ENCODE data around the gene HSD17B4.
"Not testable (repeated sequence)": the region's sequence is repeated elsewhere in the genome, so short reads cannot be mapped to it uniquely, and the experiment has no call there.

Gene HSD17B4

GRCh38 chr5:119484884-119485283 lies 32.6 kb downstream of the HSD17B4 start:
- DNase-seq: no peak

GRCh38 chr5:119501671-119502179 lies 49.4 kb downstream of the HSD17B4 start:
- DNase-seq: no peak

- DNase-seq: not testable (repeated sequence)
Observed at GRCh38 chr5:119503939-119504338, 51.6 kb downstream of the HSD17B4 start.

GRCh38 chr5:119512277-119512676 lies 60.0 kb downstream of the HSD17B4 start:
- DNase-seq: no peak

- DNase-seq: no peak
Observed at GRCh38 chr5:119515192-119515591, 62.9 kb downstream of the HSD17B4 start.

- DNase-seq: not testable (repeated sequence)
Observed at GRCh38 chr5:119517115-119517514, 64.8 kb downstream of the HSD17B4 start.

- no peak for DNase-seq
Observed at GRCh38 chr5:119521232-119521631, 68.9 kb downstream of the HSD17B4 start.

GRCh38 chr5:119522841-119523240 lies 70.5 kb downstream of the HSD17B4 start:
- no peak for DNase-seq

GRCh38 chr5:119524485-119524884 lies 72.2 kb downstream of the HSD17B4 start:
- no peak for DNase-seq

- no peak for DNase-seq
Observed at GRCh38 chr5:119527351-119527750, 75.1 kb downstream of the HSD17B4 start.

GRCh38 chr5:119529811-119530210 lies 77.5 kb downstream of the HSD17B4 start:
- no peak for DNase-seq

- DNase-seq: no peak
Observed at GRCh38 chr5:119532637-119533036, 80.3 kb downstream of the HSD17B4 start.

- no peak for DNase-seq
Observed at GRCh38 chr5:119537704-119538103, 85.4 kb downstream of the HSD17B4 start.

GRCh38 chr5:119541716-119542115 lies 89.4 kb downstream of the HSD17B4 start:
- DNase-seq: no peak

- DNase-seq: no peak
Observed at GRCh38 chr5:119551819-119552218, 99.5 kb downstream of the HSD17B4 start.

GRCh38 chr5:119554597-119554996 lies 102.3 kb downstream of the HSD17B4 start:
- DNase-seq: no peak

GRCh38 chr5:119570910-119571309 lies 118.6 kb downstream of the HSD17B4 start:
- DNase-seq: no peak

GRCh38 chr5:119578937-119579336 lies 126.6 kb downstream of the HSD17B4 start:
- DNase-seq: no peak

- no peak for DNase-seq
Observed at GRCh38 chr5:119582987-119583386, 130.7 kb downstream of the HSD17B4 start.

- DNase-seq: no peak
Observed at GRCh38 chr5:119583684-119584083, 131.4 kb downstream of the HSD17B4 start.
